ENCODE data around the gene POLR2F.
"Not testable (repeated sequence)": the region's sequence is repeated elsewhere in the genome, so short reads cannot be mapped to it uniquely, and the experiment has no call there.

POLR2F gene

GRCh38 chr22:37953062-37953436 lies 450 bp upstream of the POLR2F start:
- no peak for DNase-seq (ENCODE audit: low read depth, low spot score)

- no peak for DNase-seq (ENCODE audit: low read depth, low spot score)
These were observed 1.2 kb downstream of the POLR2F start for GRCh38 chr22:37954686-37955085.

GRCh38 chr22:37955825-37956397 lies 2.4 kb downstream of the POLR2F start:
- DNase-seq (ENCODE audit: low read depth, low spot score), result not testable (repeated sequence)

GRCh38 chr22:37957232-37957631 lies 3.7 kb downstream of the POLR2F start:
- DNase-seq (ENCODE audit: low read depth, low spot score), result no peak

- DNase-seq (ENCODE audit: low read depth, low spot score), result no peak
These were observed 5.8 kb downstream of the POLR2F start for GRCh38 chr22:37959231-37959825.

GRCh38 chr22:37961062-37961461 lies 7.6 kb downstream of the POLR2F start:
- DNase-seq (ENCODE audit: low read depth, low spot score), result no peak

- DNase-seq (ENCODE audit: low read depth, low spot score), result no peak
These were observed 12.6 kb downstream of the POLR2F start for GRCh38 chr22:37965940-37966664.

- DNase-seq (ENCODE audit: low read depth, low spot score), result no peak
These were observed 13.6 kb downstream of the POLR2F start for GRCh38 chr22:37967147-37967546.

- no peak for DNase-seq (ENCODE audit: low read depth, low spot score)
These were observed 14.3 kb downstream of the POLR2F start for GRCh38 chr22:37967637-37968451.

- DNase-seq (ENCODE audit: low read depth, low spot score), result no peak
These were observed 15.2 kb downstream of the POLR2F start for GRCh38 chr22:37968452-37969251.

- no peak for DNase-seq (ENCODE audit: low read depth, low spot score)
These were observed 17.4 kb downstream of the POLR2F start for GRCh38 chr22:37970864-37971263.

- no peak for DNase-seq (ENCODE audit: low read depth, low spot score)
These were observed 18.3 kb downstream of the POLR2F start for GRCh38 chr22:37971475-37972434.

- no peak for DNase-seq (ENCODE audit: low read depth, low spot score)
These were observed 19.0 kb downstream of the POLR2F start for GRCh38 chr22:37972527-37972926.

- no peak for DNase-seq (ENCODE audit: low read depth, low spot score)
These were observed 20.0 kb downstream of the POLR2F start for GRCh38 chr22:37973271-37974170.

GRCh38 chr22:37975153-37975552 lies 21.7 kb downstream of the POLR2F start:
- no peak for DNase-seq (ENCODE audit: low read depth, low spot score)

- DNase-seq (ENCODE audit: low read depth, low spot score), result not testable (repeated sequence)
These were observed 22.5 kb downstream of the POLR2F start for GRCh38 chr22:37976022-37976421.

- DNase-seq (ENCODE audit: low read depth, low spot score), result no peak
These were observed 23.0 kb downstream of the POLR2F start for GRCh38 chr22:37976547-37976946.

GRCh38 chr22:37979782-37980181 lies 26.3 kb downstream of the POLR2F start:
- DNase-seq (ENCODE audit: low read depth, low spot score), result no peak
